Thymus (tissue), 11 donors: ENCODE data around the gene FAM9B. TPM values are rescaled to one million over a fixed set of nuclear protein-coding genes. Genes with fewer than 3 reads are reported as not detected.
"Not testable (repeated sequence)": the region's sequence is repeated elsewhere in the genome, so short reads cannot be mapped to it uniquely, and the experiment has no call there.

Experiments
- DNase-seq, 9 donors: peaks; one replicate each; pipeline ENCODE4 v3.0.0-alpha.2; 2013; ENCODE audit warnings: low spot score in 9 of 9, low read depth in 6 of 9, missing footprints in 1 of 9
- H3K27ac ChIP-seq, 2 donors: one replicate each; pipeline ENCODE4 v1.5.1; 2013; ENCODE audit warnings: control low read depth in 1 of 2, low read depth in 1 of 2, low read length in 1 of 2, mild to moderate bottlenecking in 1 of 2, moderate library complexity in 1 of 2
- H3K27me3 ChIP-seq, 2 donors: one replicate each; pipeline ENCODE4 v1.5.1; 2013; ENCODE audit warnings: low read length in 1 of 2; ENCODE audit not compliant: control insufficient read depth in 2 of 2, insufficient read depth in 1 of 2
- H3K36me3 ChIP-seq, 2 donors: one replicate each; pipeline ENCODE4 v1.5.1; 2013; ENCODE audit warnings: low read length in 1 of 2, mild to moderate bottlenecking in 1 of 2, moderate library complexity in 1 of 2; ENCODE audit not compliant: control insufficient read depth in 2 of 2, insufficient read depth in 2 of 2
- H3K4me1 ChIP-seq, 2 donors: one replicate each; pipeline ENCODE4 v1.5.1; 2013; ENCODE audit warnings: low read length in 2 of 2; ENCODE audit not compliant: control insufficient read depth in 2 of 2, insufficient read depth in 2 of 2
- H3K4me3 ChIP-seq, 2 donors: one replicate each; pipeline ENCODE4 v1.5.1; 2013; ENCODE audit warnings: low read length in 2 of 2, control low read depth in 1 of 2, mild to moderate bottlenecking in 1 of 2
- H3K9me3 ChIP-seq, 2 donors: one replicate each; pipeline ENCODE4 v1.5.1; 2013; ENCODE audit warnings: low read length in 1 of 2, mild to moderate bottlenecking in 1 of 2; ENCODE audit not compliant: control insufficient read depth in 2 of 2, insufficient read depth in 1 of 2
- WGBS: extraction: QIAGEN DNeasy Blood & Tissue Kit; methylation state at CpG from one replicate; pipeline ENCODE4 v1.1.7; 2013; 5-methylcytosine and 5-hydroxymethylcytosine counted together
- polyA plus RNA-seq: library from polyadenylated mRNA; stranded (reverse); fragments of 200-250 nt; gene quantifications from one replicate; pipeline ENCODE4 v1.2.3, GENCODE V29; 2013
- total RNA-seq: library from RNA; stranded (reverse); fragments of 120-200 nt; gene quantifications from one replicate; pipeline ENCODE4 v1.2.4, GENCODE V29; 2013
- donor health status: healthy.

The FAM9B gene
- total and polyA plus RNA-seq, 2 donors, result 0.05 to 0.11 TPM

DNA sequence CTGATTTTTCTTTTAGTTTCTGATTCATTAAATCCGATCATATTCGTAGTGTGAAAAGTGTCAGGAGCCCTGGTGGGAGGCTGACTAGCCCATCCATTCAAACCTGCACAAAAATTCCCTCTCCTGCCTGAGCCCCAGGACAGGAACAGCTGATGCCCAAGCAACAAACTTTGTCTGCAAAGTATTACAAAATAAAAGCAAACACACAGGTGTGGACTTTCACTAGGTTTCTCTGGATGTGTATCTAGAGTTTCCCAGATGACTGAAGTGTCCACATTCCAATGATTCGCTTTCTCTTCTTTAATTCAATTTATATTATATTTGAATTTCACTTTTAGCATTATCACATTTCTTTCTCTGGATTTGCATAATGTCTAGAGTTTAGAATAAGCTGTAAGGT is 18.2 kb upstream of the FAM9B start:
- no peak for DNase-seq
- no peak overlapping the region for H3K4me3 ChIP-seq
- H3K9me3 ChIP-seq, result no peaks in the 10 kb centered on the region
- H3K36me3 ChIP-seq, result no peaks in the 10 kb centered on the region
- H3K4me1 ChIP-seq, result no peaks in the 10 kb centered on the region
- 96% methylated on average over 3 of the region's 3 CpGs for WGBS
- no peak overlapping the region for H3K27ac ChIP-seq
- H3K27me3 ChIP-seq, result no peaks in the 10 kb centered on the region

GRCh38 chrX:9050331-9050730 is 16.4 kb upstream of the FAM9B start:
- no peaks in the 10 kb centered on the region for H3K27me3 ChIP-seq
- H3K4me1 ChIP-seq, result no peaks in the 10 kb centered on the region
- no peaks in the 10 kb centered on the region for H3K9me3 ChIP-seq
- H3K36me3 ChIP-seq, result no peaks in the 10 kb centered on the region
- no peak overlapping the region for H3K27ac ChIP-seq
- no peak overlapping the region for H3K4me3 ChIP-seq
- WGBS, result 96% methylated on average over 3 of the region's 3 CpGs
- DNase-seq, result no peak

GRCh38 chrX:9048801-9049200 is 14.9 kb upstream of the FAM9B start:
- H3K9me3 ChIP-seq, result no peaks in the 10 kb centered on the region
- H3K4me3 ChIP-seq, result no peak overlapping the region
- 93% methylated on average over 1 of the region's 1 CpG for WGBS
- H3K4me1 ChIP-seq, result no peaks in the 10 kb centered on the region
- H3K27me3 ChIP-seq, result no peaks in the 10 kb centered on the region
- DNase-seq, result no peak
- no peak overlapping the region for H3K27ac ChIP-seq
- no peaks in the 10 kb centered on the region for H3K36me3 ChIP-seq

GRCh38 chrX:9038244-9038643 is 4.3 kb upstream of the FAM9B start:
- no peaks in the 10 kb centered on the region for H3K36me3 ChIP-seq
- DNase-seq, result no peak
- 96% methylated on average over 4 of the region's 4 CpGs for WGBS
- no peaks in the 10 kb centered on the region for H3K9me3 ChIP-seq
- no peaks in the 10 kb centered on the region for H3K4me1 ChIP-seq
- no peak overlapping the region for H3K4me3 ChIP-seq
- no peaks in the 10 kb centered on the region for H3K27me3 ChIP-seq
- no peak overlapping the region for H3K27ac ChIP-seq

GRCh38 chrX:9037296-9037695 is 3.4 kb upstream of the FAM9B start:
- Histone ChIP-seq H3K4me3 (no peak overlapping the region), H3K4me1 (no peaks in the 10 kb centered on the region), H3K27ac (no peak overlapping the region), H3K36me3 (no peaks in the 10 kb centered on the region), H3K9me3 (no peaks in the 10 kb centered on the region), H3K27me3 (no peaks in the 10 kb centered on the region)
- whole genome bisulfite sequencing, result 77% methylated on average over 4 of the region's 4 CpGs
- no peak for DNase-seq

- Histone ChIP-seq H3K4me3 (no peak overlapping the region), H3K4me1 (no peaks in the 10 kb centered on the region), H3K27me3 (no peaks in the 10 kb centered on the region), H3K9me3 (no peaks in the 10 kb centered on the region), H3K27ac (no peak overlapping the region), H3K36me3 (no peaks in the 10 kb centered on the region)
- WGBS, result 96% methylated on average over 17 of the region's 17 CpGs
- no peak for DNase-seq
Measured at GRCh38 chrX:9033586-9033985, 341 bp downstream of the FAM9B start.

DNA sequence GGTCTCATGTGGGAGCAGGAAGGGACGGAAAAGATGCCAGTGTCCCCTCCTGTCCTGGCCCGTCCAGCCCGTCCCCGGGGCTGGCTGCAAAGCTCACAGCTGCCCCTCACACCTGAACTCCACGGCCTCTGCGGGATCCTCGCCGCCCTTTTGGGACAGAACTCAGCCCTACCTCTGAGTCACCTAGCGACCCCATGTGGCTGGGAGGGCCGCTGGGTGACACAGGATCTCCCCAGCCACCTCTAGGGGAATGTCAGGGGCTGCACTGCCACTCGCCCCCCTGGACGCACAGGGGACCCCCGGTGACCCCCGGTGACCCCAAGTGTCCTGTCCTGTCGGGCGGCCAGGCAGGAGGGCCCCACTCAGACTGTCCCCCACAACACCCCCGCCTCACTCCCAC is 748 bp downstream of the FAM9B start:
- H3K27ac ChIP-seq, result no peak overlapping the region
- DNase-seq, result no peak

GRCh38 chrX:9023293-9023692 is 10.6 kb downstream of the FAM9B start:
- peak in 1 of 9 donors; percentile 4 for DNase-seq
- 100% methylated on average over 2 of the region's 2 CpGs for WGBS
- no peaks in the 10 kb centered on the region for H3K9me3 ChIP-seq
- H3K4me1 ChIP-seq, result no peaks in the 10 kb centered on the region
- no peaks in the 10 kb centered on the region for H3K27me3 ChIP-seq
- H3K4me3 ChIP-seq, result no peak overlapping the region
- no peaks in the 10 kb centered on the region for H3K36me3 ChIP-seq
- no peak overlapping the region for H3K27ac ChIP-seq

More for the DNA sequence above, 748 bp downstream of the FAM9B start:
- 98% methylated on average over 17 of the region's 17 CpGs for WGBS
- H3K9me3 ChIP-seq, result no peaks in the 10 kb centered on the region
- no peaks in the 10 kb centered on the region for H3K27me3 ChIP-seq
- H3K4me3 ChIP-seq, result no peak overlapping the region
- no peaks in the 10 kb centered on the region for H3K4me1 ChIP-seq
- no peaks in the 10 kb centered on the region for H3K36me3 ChIP-seq

DNA sequence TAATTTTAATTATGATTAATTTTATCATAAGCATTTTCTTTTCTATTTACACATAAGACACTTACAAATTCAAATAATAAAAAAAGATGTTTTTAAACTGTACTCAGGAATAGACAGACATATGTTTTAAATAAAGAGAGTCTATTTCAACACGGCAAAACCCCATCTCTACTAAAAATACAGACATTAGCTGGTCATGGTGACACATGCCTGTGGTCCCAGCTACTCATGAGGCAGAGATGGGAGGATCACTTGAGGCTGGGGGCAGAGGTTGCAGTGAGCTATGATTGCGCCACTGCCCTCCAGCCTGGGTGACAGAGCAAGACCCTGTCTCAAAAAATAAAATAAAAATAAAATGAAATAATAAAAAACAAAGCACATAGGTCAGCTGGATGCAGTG is 14.8 kb downstream of the FAM9B start:
- H3K27ac ChIP-seq, result no peak overlapping the region
- no peak for DNase-seq
- no peaks in the 10 kb centered on the region for H3K36me3 ChIP-seq
- no peaks in the 10 kb centered on the region for H3K27me3 ChIP-seq
- H3K4me1 ChIP-seq, result no peaks in the 10 kb centered on the region
- WGBS, result 94% methylated on average over 2 of the region's 2 CpGs
- H3K4me3 ChIP-seq, result no peak overlapping the region
- H3K9me3 ChIP-seq, result no peaks in the 10 kb centered on the region

DNA sequence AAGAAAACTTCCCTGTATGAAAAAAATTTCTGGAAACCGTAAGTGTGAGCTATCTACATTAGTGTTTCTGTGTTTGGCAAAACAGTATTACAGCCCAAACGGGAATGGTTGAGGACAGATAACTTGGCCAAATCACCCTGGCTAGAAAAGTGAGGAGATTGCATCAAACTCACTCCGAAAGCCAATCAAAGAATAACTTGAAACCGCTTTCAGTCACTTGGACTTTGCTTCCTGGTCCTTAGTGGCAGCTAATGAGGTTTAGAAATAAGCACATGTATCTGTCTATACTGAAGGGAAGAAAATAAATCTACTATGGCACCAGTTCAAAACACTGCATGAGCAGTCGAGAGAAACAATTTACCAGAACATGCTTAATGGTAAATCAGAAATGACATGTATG is 15.6 kb downstream of the FAM9B start:
- not testable (repeated sequence) for H3K4me1 ChIP-seq, DNase-seq, H3K27ac ChIP-seq, H3K4me3 ChIP-seq, H3K36me3 ChIP-seq, H3K27me3 ChIP-seq, H3K9me3 ChIP-seq
- WGBS, result 94% methylated on average over 5 of the region's 5 CpGs
